KMS-11 (cell line): ENCODE measurements around the gene TRPC4.

Experiments used
- H2AFZ ChIP-seq: fragments of 200-600 bp; sonication (generic); 2 replicates; pipeline ENCODE4 v1.6.1; 2016; ENCODE audit warnings: antibody characterized with exemption, mixed run types, low read depth
- H3K27ac ChIP-seq: fragments of 200-600 bp; sonication (generic); 2 replicates; pipeline ENCODE4 v1.6.1; 2016; ENCODE audit warnings: mild to moderate bottlenecking, mixed run types
- H3K27me3 ChIP-seq: fragments of 200-600 bp; sonication (generic); 2 replicates; pipeline ENCODE4 v1.6.1; 2017; ENCODE audit warnings: mild to moderate bottlenecking, low read depth, mixed run types, moderate library complexity; ENCODE audit not compliant: insufficient read depth
- H3K36me3 ChIP-seq: fragments of 200-600 bp; sonication (generic); 2 replicates; pipeline ENCODE4 v1.6.1; 2017; ENCODE audit warnings: mild to moderate bottlenecking, mixed run types; ENCODE audit not compliant: insufficient read depth
- H3K4me1 ChIP-seq: fragments of 200-600 bp; sonication (generic); 2 replicates; pipeline ENCODE4 v1.6.1; 2016; ENCODE audit warnings: mild to moderate bottlenecking, low read depth, mixed run types; ENCODE audit not compliant: poor library complexity, severe bottlenecking
- H3K4me2 ChIP-seq: fragments of 200-600 bp; sonication (generic); 2 replicates; pipeline ENCODE4 v1.7.0; 2016; ENCODE audit warnings: mild to moderate bottlenecking, mixed run types
- H3K4me3 ChIP-seq: fragments of 200-600 bp; sonication (generic); IDR thresholded peaks from 2 replicates; pipeline ENCODE4 v1.6.1; 2017; ENCODE audit warnings: low read depth, low read length, mixed read lengths; ENCODE audit not compliant: insufficient read depth
- H3K79me2 ChIP-seq: fragments of 200-600 bp; sonication (generic); 2 replicates; pipeline ENCODE4 v1.6.1; 2016; ENCODE audit warnings: low read depth, mixed run types; ENCODE audit not compliant: insufficient read depth
- H3K9ac ChIP-seq: fragments of 200-600 bp; sonication (generic); 2 replicates; pipeline ENCODE4 v1.6.1; 2016; ENCODE audit warnings: mild to moderate bottlenecking, mixed run types
- H4K20me1 ChIP-seq: fragments of 200-600 bp; sonication (generic); 2 replicates; pipeline ENCODE4 v1.6.1; 2016; ENCODE audit warnings: mild to moderate bottlenecking, mixed run types; ENCODE audit not compliant: insufficient read depth
- TF ChIP-seq, protein P1 (sequence below): fragments of 200-600 bp; sonication (generic); conservative IDR thresholded peaks from 2 replicates; pipeline ENCODE4 v1.6.1; 2017; ENCODE audit warnings: low read depth, mild to moderate bottlenecking, antibody characterized with exemption, low read length, moderate library complexity, mixed read lengths

TRPC4 gene

DNA sequence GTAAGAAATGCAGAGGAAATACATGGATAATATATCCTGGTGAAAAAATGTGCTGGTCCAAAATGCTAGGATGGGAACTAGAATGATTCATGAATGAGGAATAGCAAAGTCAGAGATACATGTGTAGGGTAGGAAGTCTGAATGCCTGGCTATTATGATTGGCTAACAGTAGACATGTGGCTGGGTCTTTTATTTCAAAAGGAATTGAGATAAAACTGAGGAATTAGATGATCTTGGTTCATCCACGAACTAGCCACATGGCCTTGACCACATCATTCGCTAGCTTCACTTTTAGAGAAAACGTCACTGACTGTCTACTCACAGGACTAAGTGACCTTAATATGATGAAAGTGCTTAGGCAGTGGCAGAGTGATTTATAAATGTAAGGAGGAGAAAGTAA is 103.1 kb downstream of the TRPC4 start:
- H3K36me3 ChIP-seq: no peaks in the 10 kb centered on the region

DNA sequence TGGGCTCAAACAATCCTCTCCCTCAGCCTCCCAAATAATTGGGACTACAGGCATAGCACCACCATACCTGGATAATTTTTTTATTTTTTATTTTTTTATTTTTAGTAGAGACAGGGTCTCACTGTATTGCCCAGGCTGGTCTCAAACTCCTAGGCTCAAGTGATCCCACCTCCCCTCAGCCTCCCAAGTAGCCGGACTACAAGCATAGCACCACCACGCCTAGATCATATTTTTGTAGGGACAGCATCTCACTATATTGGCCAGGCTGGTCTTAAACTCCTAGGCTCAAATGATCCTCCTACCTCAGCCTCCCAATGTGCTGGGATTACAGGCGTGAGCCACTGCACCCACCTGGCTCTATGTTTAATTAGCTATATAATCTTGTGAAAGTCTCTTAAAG is 114.2 kb downstream of the TRPC4 start:
- H2AFZ ChIP-seq: no peak overlapping the region
- H4K20me1 ChIP-seq: no peaks in the 10 kb centered on the region
- H3K36me3 ChIP-seq: no peaks in the 10 kb centered on the region
- H3K4me3 ChIP-seq: no peak overlapping the region
- H3K79me2 ChIP-seq: no peaks in the 10 kb centered on the region
- TF ChIP-seq, protein P1, sequence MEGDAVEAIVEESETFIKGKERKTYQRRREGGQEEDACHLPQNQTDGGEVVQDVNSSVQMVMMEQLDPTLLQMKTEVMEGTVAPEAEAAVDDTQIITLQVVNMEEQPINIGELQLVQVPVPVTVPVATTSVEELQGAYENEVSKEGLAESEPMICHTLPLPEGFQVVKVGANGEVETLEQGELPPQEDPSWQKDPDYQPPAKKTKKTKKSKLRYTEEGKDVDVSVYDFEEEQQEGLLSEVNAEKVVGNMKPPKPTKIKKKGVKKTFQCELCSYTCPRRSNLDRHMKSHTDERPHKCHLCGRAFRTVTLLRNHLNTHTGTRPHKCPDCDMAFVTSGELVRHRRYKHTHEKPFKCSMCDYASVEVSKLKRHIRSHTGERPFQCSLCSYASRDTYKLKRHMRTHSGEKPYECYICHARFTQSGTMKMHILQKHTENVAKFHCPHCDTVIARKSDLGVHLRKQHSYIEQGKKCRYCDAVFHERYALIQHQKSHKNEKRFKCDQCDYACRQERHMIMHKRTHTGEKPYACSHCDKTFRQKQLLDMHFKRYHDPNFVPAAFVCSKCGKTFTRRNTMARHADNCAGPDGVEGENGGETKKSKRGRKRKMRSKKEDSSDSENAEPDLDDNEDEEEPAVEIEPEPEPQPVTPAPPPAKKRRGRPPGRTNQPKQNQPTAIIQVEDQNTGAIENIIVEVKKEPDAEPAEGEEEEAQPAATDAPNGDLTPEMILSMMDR: no peak
- no peak overlapping the region for H3K4me2 ChIP-seq
- H3K4me1 ChIP-seq: no peaks in the 10 kb centered on the region
- H3K27ac ChIP-seq: no peak overlapping the region
- H3K9ac ChIP-seq: no peak overlapping the region
- no peaks in the 10 kb centered on the region for H3K27me3 ChIP-seq

More for the DNA sequence above, 103.1 kb downstream of the TRPC4 start:
- TF ChIP-seq, protein P1: no peak
- Histone ChIP-seq H2AFZ (no peak overlapping the region), H3K27me3 (no peaks in the 10 kb centered on the region), H3K4me2 (no peak overlapping the region), H3K79me2 (no peaks in the 10 kb centered on the region), H3K27ac (no peak overlapping the region), H3K4me3 (no peak overlapping the region), H4K20me1 (no peaks in the 10 kb centered on the region), H3K4me1 (no peaks in the 10 kb centered on the region), H3K9ac (no peak overlapping the region)

DNA sequence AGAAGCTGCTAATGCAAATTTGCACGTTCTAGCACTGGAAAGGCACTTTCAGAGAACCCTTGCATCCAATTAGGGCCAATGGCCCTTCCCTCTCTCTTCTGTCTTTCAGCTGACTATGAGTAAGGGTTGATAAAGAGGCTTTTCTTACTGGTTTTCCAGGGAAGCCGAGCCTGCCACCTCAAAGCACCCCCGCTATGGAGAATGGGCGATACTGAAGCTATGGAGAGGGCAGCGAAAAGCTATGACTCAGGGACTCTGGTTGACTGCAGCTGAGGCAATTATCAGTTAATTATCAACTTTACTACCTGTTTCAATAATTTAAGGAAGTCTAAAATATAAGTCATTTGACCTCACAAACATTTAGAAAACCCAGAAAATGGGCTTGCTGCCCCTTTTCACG is 115.8 kb downstream of the TRPC4 start:
- H3K4me2 ChIP-seq: no peak overlapping the region
- TF ChIP-seq, protein P1: no peak
- no peak overlapping the region for H3K9ac ChIP-seq
- H4K20me1 ChIP-seq: no peaks in the 10 kb centered on the region
- no peaks in the 10 kb centered on the region for H3K79me2 ChIP-seq
- H3K4me3 ChIP-seq: no peak overlapping the region
- H3K36me3 ChIP-seq: no peaks in the 10 kb centered on the region
- no peaks in the 10 kb centered on the region for H3K27me3 ChIP-seq
- no peak overlapping the region for H3K27ac ChIP-seq
- H2AFZ ChIP-seq: no peak overlapping the region
- H3K4me1 ChIP-seq: no peaks in the 10 kb centered on the region

DNA sequence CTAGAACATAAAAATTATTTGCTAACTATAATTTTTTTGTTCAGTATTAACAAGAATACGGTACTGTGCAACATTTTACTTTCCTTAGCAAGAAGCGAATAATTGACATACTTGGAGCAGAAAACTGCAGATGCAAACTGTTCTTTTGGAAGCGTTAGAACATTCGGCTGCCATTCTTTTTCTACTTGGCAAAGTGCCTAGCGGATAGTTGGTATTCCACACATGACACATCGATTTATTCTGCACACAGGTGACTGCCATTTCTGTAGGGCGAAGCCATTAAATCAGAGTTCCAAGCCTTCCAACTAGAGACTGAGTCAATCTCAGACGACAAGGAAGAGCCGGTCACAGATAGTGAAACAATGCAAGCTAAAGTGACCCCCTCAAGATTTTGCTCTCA is 117.4 kb downstream of the TRPC4 start:
- Histone ChIP-seq H4K20me1 (no peaks in the 10 kb centered on the region), H3K9ac (no peak overlapping the region), H2AFZ (no peak overlapping the region), H3K27me3 (no peaks in the 10 kb centered on the region), H3K27ac (no peak overlapping the region), H3K4me3 (no peak overlapping the region), H3K4me1 (no peaks in the 10 kb centered on the region), H3K36me3 (no peaks in the 10 kb centered on the region), H3K4me2 (no peak overlapping the region), H3K79me2 (no peaks in the 10 kb centered on the region)
- TF ChIP-seq, protein P1: no peak
